ENCODE measurements around the gene DNAH3.

GRCh38 chr16:20897922-20898321, 252.7 kb downstream of the DNAH3 start:
- TF ChIP-seq CTCF (conservative IDR thresholded peaks at IDR 0.05) (no peak), EZH2 (IDR thresholded peaks at IDR 0.05; ENCODE audit: low read depth) (no peak)

Data from PC-9 (cell line).